ENCODE data around the gene LCN9. TPM values are rescaled to one million over a fixed set of nuclear protein-coding genes. Genes with fewer than 3 reads are reported as not detected.

Gene LCN9
- total RNA-seq, 1 donor from 2014 or later, result 2.4 TPM

DNA sequence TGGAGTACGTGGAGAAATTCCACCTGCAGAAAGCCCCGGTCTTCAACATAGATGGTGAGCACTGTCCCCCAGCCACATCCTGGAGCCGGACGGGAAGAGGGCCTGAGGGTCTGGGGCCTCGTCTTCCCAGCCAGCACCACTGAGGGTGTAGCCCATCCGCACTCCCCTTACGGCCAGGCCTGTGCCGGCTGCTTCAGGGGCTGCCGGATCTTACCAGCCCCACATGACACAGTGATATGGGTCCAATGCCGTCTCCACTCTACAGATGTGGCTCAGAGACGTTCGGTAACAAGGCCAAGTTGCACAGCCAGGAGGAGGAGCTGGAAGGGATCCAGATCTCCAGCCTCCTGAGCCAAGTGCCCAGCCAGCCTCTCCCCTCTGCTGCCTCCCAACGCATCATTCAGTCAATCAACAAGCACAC, 45.1 kb upstream of the LCN9 start:
- H3K4me2 ChIP-seq, result no peak overlapping the region
- no peaks in the 10 kb centered on the region for H3F3A ChIP-seq (ENCODE audit: low read depth)
- H3K79me2 ChIP-seq (ENCODE audit: low read depth), result no peaks in the 10 kb centered on the region
- H3K36me3 Mint-ChIP-seq, result no peaks in the 10 kb centered on the region
- H3K36me3 ChIP-seq, result no peaks in the 10 kb centered on the region
- H3K4me1 ChIP-seq, result no peaks in the 10 kb centered on the region
- H3K27me3 Mint-ChIP-seq (ENCODE audit: insufficient read depth, low read depth), result no peaks in the 10 kb centered on the region
- TF ChIP-seq, protein P1, sequence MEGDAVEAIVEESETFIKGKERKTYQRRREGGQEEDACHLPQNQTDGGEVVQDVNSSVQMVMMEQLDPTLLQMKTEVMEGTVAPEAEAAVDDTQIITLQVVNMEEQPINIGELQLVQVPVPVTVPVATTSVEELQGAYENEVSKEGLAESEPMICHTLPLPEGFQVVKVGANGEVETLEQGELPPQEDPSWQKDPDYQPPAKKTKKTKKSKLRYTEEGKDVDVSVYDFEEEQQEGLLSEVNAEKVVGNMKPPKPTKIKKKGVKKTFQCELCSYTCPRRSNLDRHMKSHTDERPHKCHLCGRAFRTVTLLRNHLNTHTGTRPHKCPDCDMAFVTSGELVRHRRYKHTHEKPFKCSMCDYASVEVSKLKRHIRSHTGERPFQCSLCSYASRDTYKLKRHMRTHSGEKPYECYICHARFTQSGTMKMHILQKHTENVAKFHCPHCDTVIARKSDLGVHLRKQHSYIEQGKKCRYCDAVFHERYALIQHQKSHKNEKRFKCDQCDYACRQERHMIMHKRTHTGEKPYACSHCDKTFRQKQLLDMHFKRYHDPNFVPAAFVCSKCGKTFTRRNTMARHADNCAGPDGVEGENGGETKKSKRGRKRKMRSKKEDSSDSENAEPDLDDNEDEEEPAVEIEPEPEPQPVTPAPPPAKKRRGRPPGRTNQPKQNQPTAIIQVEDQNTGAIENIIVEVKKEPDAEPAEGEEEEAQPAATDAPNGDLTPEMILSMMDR (IDR thresholded peaks at IDR 0.05), result no peak
- no peak for TF ChIP-seq EZH2 (IDR thresholded peaks at IDR 0.05)
- no peak for TF ChIP-seq EZH2phosphoT487 (IDR thresholded peaks at IDR 0.05)
- H3K9ac ChIP-seq, result no peak overlapping the region
- H3K4me1 Mint-ChIP-seq, result no peaks in the 10 kb centered on the region
- H3K27ac ChIP-seq, result no peak overlapping the region
- no peaks in the 10 kb centered on the region for H3K9me3 Mint-ChIP-seq
- no peaks in the 10 kb centered on the region for H4K20me1 ChIP-seq (ENCODE audit: low read depth)
- H3K4me3 Mint-ChIP-seq, result no peak overlapping the region
- DNase-seq (ENCODE audit: low spot score), result no peak
- H2AFZ ChIP-seq (replicated peaks), result no peak overlapping the region
- H3K27me3 ChIP-seq, result no peaks in the 10 kb centered on the region
- H3K4me3 ChIP-seq, result no peak overlapping the region
- no peaks in the 10 kb centered on the region for H3K9me3 ChIP-seq (ENCODE audit: low read depth)
- no peak overlapping the region for H3K27ac Mint-ChIP-seq

DNA sequence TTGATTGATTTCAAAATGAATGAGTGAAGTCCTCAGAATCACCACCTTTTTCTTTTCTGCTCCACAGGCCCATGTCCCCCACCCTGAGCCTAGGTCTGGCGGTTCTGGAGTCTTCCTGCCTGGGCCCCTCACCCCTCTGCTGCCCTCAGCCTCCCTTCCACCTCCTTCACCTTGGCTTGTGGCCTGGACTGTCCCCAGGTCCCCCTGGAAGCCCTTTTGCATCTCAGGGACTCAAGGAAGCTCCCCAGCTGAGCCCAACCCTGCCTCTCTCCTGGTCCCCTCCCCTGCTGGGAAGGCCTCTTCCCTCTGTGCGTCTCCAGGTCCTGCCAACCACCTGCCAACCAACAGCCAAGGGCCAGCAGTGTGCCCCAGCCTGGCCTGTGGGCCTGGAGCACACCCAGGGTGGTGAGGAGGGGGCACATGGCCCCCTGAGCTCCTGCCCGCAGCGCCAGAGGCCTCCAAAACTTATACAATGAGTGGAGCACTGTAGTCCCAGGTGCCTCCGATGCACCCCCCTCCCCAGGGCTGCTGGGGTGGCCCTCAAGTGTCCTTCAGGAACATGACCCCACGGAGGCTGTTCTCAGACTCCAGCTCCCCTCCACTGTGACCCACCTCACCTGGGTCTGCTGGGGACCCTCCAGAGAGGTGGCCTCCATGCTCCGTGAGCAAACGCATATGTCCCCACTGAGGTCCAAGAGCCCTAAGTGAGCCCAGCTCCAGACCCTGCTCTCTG, 44.1 kb upstream of the LCN9 start:
- Mint-ChIP-seq H3K4me3 (no peak overlapping the region), H3K4me1 (no peaks in the 10 kb centered on the region)
- TF ChIP-seq EZH2phosphoT487 (IDR thresholded peaks at IDR 0.05), result no peak

DNA sequence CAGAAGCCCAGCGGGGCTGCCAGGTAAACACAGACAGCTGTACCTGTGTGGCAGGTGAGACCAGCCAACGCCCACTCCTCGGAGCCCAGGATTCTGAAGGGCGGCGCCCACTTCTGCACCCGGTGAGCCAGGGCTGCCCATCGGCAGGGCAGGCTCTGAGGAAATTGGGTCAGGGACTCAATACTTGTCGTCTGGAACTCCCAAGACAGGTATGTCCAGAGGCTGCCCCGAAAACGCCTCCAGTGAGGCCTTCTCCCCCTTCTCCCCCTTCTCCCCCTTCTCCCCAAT, 43.6 kb upstream of the LCN9 start:
- TF ChIP-seq, protein P1 (IDR thresholded peaks at IDR 0.05), result no peak
- TF ChIP-seq EZH2 (IDR thresholded peaks at IDR 0.05) (no peak), EZH2phosphoT487 (IDR thresholded peaks at IDR 0.05) (no peak)
- Histone ChIP-seq H3K9ac (no peak overlapping the region), H2AFZ (replicated peaks) (no peak overlapping the region), H3K4me2 (no peak overlapping the region), H3K27ac (no peak overlapping the region), H3K79me2 (ENCODE audit: low read depth) (no peaks in the 10 kb centered on the region), H3K27me3 (no peaks in the 10 kb centered on the region), H3F3A (ENCODE audit: low read depth) (no peaks in the 10 kb centered on the region), H3K9me3 (ENCODE audit: low read depth) (no peaks in the 10 kb centered on the region), H4K20me1 (ENCODE audit: low read depth) (no peaks in the 10 kb centered on the region), H3K4me3 (no peak overlapping the region), H3K36me3 (no peaks in the 10 kb centered on the region), H3K4me1 (no peaks in the 10 kb centered on the region)
- H3K36me3 Mint-ChIP-seq, result no peaks in the 10 kb centered on the region
- H3K4me3 Mint-ChIP-seq, result no peak overlapping the region
- DNase-seq (ENCODE audit: low spot score), result no peak
- H3K4me1 Mint-ChIP-seq, result no peaks in the 10 kb centered on the region
- H3K27me3 Mint-ChIP-seq (ENCODE audit: insufficient read depth, low read depth), result no peaks in the 10 kb centered on the region
- H3K9me3 Mint-ChIP-seq, result no peaks in the 10 kb centered on the region
- no peak overlapping the region for H3K27ac Mint-ChIP-seq

More for the DNA sequence above, 44.1 kb upstream of the LCN9 start:
- no peaks in the 10 kb centered on the region for H3K27me3 ChIP-seq
- H3K4me2 ChIP-seq, result no peak overlapping the region
- Mint-ChIP-seq H3K9me3 (no peaks in the 10 kb centered on the region), H3K27me3 (ENCODE audit: insufficient read depth, low read depth) (no peaks in the 10 kb centered on the region), H3K36me3 (no peaks in the 10 kb centered on the region), H3K27ac (no peak overlapping the region)
- H3K9me3 ChIP-seq (ENCODE audit: low read depth), result no peaks in the 10 kb centered on the region
- no peaks in the 10 kb centered on the region for H3K79me2 ChIP-seq (ENCODE audit: low read depth)
- no peaks in the 10 kb centered on the region for H3K36me3 ChIP-seq
- DNase-seq (ENCODE audit: low spot score), result no peak
- H3K9ac ChIP-seq, result no peak overlapping the region
- H3F3A ChIP-seq (ENCODE audit: low read depth), result no peaks in the 10 kb centered on the region
- H4K20me1 ChIP-seq (ENCODE audit: low read depth), result no peaks in the 10 kb centered on the region
- H2AFZ ChIP-seq (replicated peaks), result no peak overlapping the region
- H3K4me1 ChIP-seq, result no peaks in the 10 kb centered on the region
- no peak overlapping the region for H3K4me3 ChIP-seq
- H3K27ac ChIP-seq, result no peak overlapping the region

DNA sequence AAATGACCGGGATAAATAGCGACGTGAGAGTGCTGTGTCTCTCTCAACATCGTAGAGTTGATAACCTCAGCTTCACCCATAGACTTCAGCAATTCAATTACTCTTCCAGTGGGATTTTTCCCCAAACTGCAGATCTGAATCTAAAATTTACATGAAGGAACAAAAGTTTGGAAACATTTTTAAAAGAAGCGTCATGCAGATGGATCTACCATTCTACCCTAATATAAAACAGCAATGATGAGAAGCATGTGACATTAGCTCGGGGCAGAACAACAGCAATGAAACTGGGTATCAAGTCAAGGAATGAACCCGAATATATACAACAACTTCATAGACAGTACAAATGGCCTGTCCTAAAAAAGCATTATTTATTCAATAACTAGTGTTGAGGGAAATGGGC, 42.6 kb upstream of the LCN9 start:
- H3K27me3 ChIP-seq, result no peaks in the 10 kb centered on the region
- H3K79me2 ChIP-seq (ENCODE audit: low read depth), result no peaks in the 10 kb centered on the region
- H4K20me1 ChIP-seq (ENCODE audit: low read depth), result no peaks in the 10 kb centered on the region
- H3K9ac ChIP-seq, result no peak overlapping the region
- no peaks in the 10 kb centered on the region for H3K4me1 Mint-ChIP-seq
- H3K4me3 Mint-ChIP-seq, result no peak overlapping the region
- H3K4me1 ChIP-seq, result no peaks in the 10 kb centered on the region
- H3F3A ChIP-seq (ENCODE audit: low read depth), result no peaks in the 10 kb centered on the region
- H3K36me3 ChIP-seq, result no peaks in the 10 kb centered on the region
- DNase-seq (ENCODE audit: low spot score), result no peak
- no peak overlapping the region for H3K27ac ChIP-seq
- no peaks in the 10 kb centered on the region for H3K9me3 ChIP-seq (ENCODE audit: low read depth)
- no peak for TF ChIP-seq EZH2 (IDR thresholded peaks at IDR 0.05)
- TF ChIP-seq EZH2phosphoT487 (IDR thresholded peaks at IDR 0.05), result no peak
- TF ChIP-seq, protein P1 (IDR thresholded peaks at IDR 0.05), result no peak
- no peak overlapping the region for H3K4me3 ChIP-seq
- no peaks in the 10 kb centered on the region for H3K36me3 Mint-ChIP-seq
- no peak overlapping the region for H2AFZ ChIP-seq (replicated peaks)
- H3K27ac Mint-ChIP-seq, result no peak overlapping the region
- no peaks in the 10 kb centered on the region for H3K27me3 Mint-ChIP-seq (ENCODE audit: insufficient read depth, low read depth)
- no peak overlapping the region for H3K4me2 ChIP-seq
- H3K9me3 Mint-ChIP-seq, result no peaks in the 10 kb centered on the region

Data from neural progenitor cell (in vitro differentiated cells).